WERI-Rb-1 (cell line): Measurements from ENCODE around the gene SEPTIN14.
"Not testable (repeated sequence)": the region's sequence is repeated elsewhere in the genome, so short reads cannot be mapped to it uniquely, and the experiment has no call there.

ENCODE experiments used
- DNase-seq: peaks from one replicate; pipeline ENCODE4 v3.0.0-alpha.2; 2020
- H3K27ac ChIP-seq: fragments of 250-450 bp; sonication (Bioruptor Pico); 2 replicates; pipeline ENCODE4 v1.5.1; 2020; ENCODE audit warnings: mild to moderate bottlenecking, moderate library complexity
- H3K27me3 ChIP-seq: fragments of 250-450 bp; sonication (Bioruptor Pico); 2 replicates; pipeline ENCODE4 v1.5.1; 2021; ENCODE audit warnings: mild to moderate bottlenecking, low read depth, moderate library complexity; ENCODE audit not compliant: insufficient read depth, severe bottlenecking
- H3K36me3 ChIP-seq: fragments of 250-450 bp; sonication (Bioruptor Pico); 2 replicates; pipeline ENCODE4 v1.5.1; 2020; ENCODE audit warnings: mild to moderate bottlenecking, moderate library complexity
- H3K4me3 ChIP-seq: 2 replicates; pipeline ENCODE4 v1.5.1; 2011; ENCODE audit warnings: low read depth, mild to moderate bottlenecking, control low read depth, low read length
- H3K9me3 ChIP-seq: fragments of 250-450 bp; sonication (Bioruptor Pico); 2 replicates; pipeline ENCODE4 v1.5.1; 2021; ENCODE audit warnings: mild to moderate bottlenecking, moderate library complexity; ENCODE audit not compliant: severe bottlenecking
- CTCF ChIP-seq: IDR thresholded peaks from 2 replicates; pipeline ENCODE4 v1.5.1; 2011; ENCODE audit warnings: low read depth, mild to moderate bottlenecking, control low read depth, inconsistent platforms, low read length

SEPTIN14 gene

GRCh38 chr7:55862652-55863051, at the start of gene SEPTIN14:
SEPTIN14 (minus strand) TSS chr7:55862752; CDS start chr7:55861996, 756 bp downstream.
- H3K4me3 ChIP-seq, H3K9me3 ChIP-seq, H3K27me3 ChIP-seq, DNase-seq, H3K27ac ChIP-seq, H3K36me3 ChIP-seq: not testable (repeated sequence)

GRCh38 chr7:55903985-55904759, 41.6 kb upstream of the SEPTIN14 start:
- DNase-seq: no peak
- H3K4me3 ChIP-seq: no peak overlapping the region
- TF ChIP-seq CTCF: no peak
- H3K9me3 ChIP-seq: no peaks in the 10 kb centered on the region
- peaks cover 15% of the 10 kb centered on the region for H3K36me3 ChIP-seq
- no peak overlapping the region for H3K27ac ChIP-seq
- H3K27me3 ChIP-seq: no peaks in the 10 kb centered on the region

GRCh38 chr7:55901059-55901458, 38.5 kb upstream of the SEPTIN14 start:
- not testable (repeated sequence) for DNase-seq, H3K27me3 ChIP-seq, H3K9me3 ChIP-seq, H3K27ac ChIP-seq, H3K36me3 ChIP-seq, H3K4me3 ChIP-seq

GRCh38 chr7:55898287-55898686, 35.7 kb upstream of the SEPTIN14 start:
- Histone ChIP-seq H3K36me3 (peaks cover 8% of the 10 kb centered on the region), H3K27ac (no peak overlapping the region), H3K27me3 (no peaks in the 10 kb centered on the region), H3K9me3 (no peaks in the 10 kb centered on the region), H3K4me3 (no peak overlapping the region)
- no peak for TF ChIP-seq CTCF
- no peak for DNase-seq

- H3K27ac ChIP-seq: no peak overlapping the region
- H3K9me3 ChIP-seq: no peaks in the 10 kb centered on the region
- H3K4me3 ChIP-seq: no peak overlapping the region
- DNase-seq: no peak
- H3K27me3 ChIP-seq: no peaks in the 10 kb centered on the region
- H3K36me3 ChIP-seq: no peaks in the 10 kb centered on the region; the same call in 1 of the 2 replicates
- no peak for TF ChIP-seq CTCF
Measured at GRCh38 chr7:55895021-55895420, 32.5 kb upstream of the SEPTIN14 start.

GRCh38 chr7:55893940-55894339, 31.4 kb upstream of the SEPTIN14 start:
- TF ChIP-seq CTCF: no peak
- no peaks in the 10 kb centered on the region; the same call in none of the 2 replicates for H3K36me3 ChIP-seq
- no peaks in the 10 kb centered on the region for H3K9me3 ChIP-seq
- H3K27me3 ChIP-seq: no peaks in the 10 kb centered on the region
- no peak for DNase-seq
- no peak overlapping the region for H3K4me3 ChIP-seq
- no peak overlapping the region for H3K27ac ChIP-seq

GRCh38 chr7:55888378-55888777, 25.8 kb upstream of the SEPTIN14 start:
- Histone ChIP-seq H3K27ac (peak overlapping the region; percentile 85), H3K4me3 (peak overlapping the region; percentile 64)
- DNase-seq: peak; percentile 14

More at GRCh38 chr7:55888378-55888777, 25.8 kb upstream of the SEPTIN14 start:
- H3K27me3 ChIP-seq, H3K9me3 ChIP-seq, H3K36me3 ChIP-seq: not testable (repeated sequence)
